OCI-M2 (cell line): ENCODE measurements around the gene BICRAL.
"Not testable (repeated sequence)": the region's sequence is repeated elsewhere in the genome, so short reads cannot be mapped to it uniquely, and the experiment has no call there.

Experiments used
- DNase-seq: peaks from one replicate; lab custom pipeline; 2025; ENCODE audit not compliant: unreplicated experiment; lab: John Stamatoyannopoulos, UW

Gene BICRAL

DNA sequence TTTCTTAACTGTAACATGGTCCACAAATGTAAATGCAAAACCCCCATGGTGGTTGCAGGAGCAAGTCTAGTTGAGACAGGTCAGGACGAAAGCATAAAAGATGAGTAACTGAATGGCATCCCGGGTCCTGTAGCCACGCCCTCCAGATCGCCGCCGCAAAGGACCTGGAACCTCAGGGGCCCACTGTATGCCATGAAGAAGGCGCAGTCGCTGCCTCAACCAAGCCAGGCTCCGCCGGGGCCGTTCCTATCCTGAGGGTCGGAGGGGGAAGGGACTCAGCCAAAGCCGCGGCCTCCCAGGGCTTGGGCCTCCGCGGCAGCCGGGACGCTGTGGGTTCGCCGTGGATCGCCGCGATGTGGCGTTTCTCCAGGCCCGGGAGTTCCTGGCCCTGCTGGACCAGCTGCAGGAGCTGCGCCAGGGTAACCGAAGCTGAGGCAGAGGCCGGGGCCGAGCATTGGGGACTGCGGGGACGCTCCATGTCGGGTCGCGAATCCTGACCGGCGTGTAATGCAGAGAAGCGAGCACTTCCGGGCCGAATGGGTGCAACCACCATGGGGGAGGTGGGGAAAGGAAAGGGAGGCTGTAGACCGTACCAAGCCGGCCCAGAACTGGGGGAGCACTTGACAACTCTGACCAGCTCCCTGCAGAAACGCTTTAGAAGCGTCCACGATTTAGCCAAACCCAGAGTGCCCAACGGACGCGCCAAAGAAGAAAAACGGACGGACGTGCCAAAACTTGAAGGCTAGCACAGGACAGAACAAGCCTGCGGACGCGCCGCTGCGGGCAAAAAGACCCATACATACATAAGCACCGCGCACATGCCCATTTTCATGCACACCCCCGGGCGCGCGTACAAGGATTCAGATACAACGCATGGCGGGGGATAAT is 108.7 kb downstream of the BICRAL start:
- DNase-seq = no peak

DNA sequence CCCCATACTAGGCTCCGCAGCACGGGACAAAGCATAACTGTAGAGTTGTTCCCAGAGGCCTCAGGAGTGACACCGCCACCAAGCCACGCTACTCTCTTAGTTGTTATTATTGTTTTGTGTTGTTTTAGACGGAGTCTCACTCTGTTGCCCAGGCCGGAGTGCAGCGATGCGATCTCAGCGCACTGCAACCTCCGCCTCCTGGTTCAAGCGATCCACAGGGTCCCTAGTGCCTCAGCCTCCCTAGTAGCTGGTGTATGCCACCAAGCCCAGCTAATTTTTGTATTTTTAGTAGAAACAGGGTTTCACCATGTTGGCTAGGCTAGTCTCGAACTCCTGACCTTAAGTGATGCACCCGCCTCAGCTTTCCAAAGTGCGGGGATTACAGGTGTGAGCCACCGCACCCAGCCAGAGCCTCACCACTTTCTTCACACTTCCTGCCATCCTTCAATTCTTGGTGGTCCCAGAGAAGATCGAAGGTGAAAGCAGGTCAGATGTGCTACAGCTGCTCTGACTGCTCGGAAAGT is 109.4 kb downstream of the BICRAL start:
- DNase-seq = no peak

DNA sequence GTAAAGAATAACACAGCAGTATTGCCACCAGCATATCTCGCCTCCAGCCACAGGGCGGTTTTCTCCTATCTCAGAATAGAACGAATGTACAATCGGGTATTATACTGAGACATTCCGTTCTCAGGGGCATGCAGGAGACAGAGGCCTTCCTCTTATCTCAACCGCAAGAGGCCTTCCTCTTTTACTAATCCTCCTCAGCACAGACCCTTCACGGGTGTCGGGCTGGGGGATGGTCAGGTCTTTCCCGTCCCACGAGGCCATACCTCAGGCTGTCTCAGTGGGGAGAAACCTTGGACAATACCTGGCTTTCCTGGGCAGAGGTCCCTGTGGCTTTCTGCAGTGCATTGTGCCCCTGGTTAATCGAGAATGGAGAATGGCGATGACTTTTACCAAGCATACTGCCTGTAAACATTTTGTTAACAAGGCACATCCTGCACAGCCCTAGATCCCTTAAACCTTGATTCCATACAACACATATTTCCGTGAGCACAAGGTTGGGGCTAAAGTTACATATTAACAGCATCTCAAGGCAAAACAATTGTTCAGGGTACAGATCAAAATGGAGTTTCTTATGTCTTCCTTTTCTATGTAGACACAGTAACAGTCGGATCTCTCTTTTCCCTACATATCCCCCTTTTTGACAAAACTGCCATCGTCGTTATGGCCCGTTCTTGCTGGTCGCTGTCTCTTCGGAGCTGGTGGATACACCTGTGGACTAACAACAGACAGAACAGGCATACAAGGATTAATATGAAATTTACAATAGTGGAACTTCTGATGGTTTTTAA is 112.4 kb downstream of the BICRAL start:
- DNase-seq = peak; percentile 67

DNA sequence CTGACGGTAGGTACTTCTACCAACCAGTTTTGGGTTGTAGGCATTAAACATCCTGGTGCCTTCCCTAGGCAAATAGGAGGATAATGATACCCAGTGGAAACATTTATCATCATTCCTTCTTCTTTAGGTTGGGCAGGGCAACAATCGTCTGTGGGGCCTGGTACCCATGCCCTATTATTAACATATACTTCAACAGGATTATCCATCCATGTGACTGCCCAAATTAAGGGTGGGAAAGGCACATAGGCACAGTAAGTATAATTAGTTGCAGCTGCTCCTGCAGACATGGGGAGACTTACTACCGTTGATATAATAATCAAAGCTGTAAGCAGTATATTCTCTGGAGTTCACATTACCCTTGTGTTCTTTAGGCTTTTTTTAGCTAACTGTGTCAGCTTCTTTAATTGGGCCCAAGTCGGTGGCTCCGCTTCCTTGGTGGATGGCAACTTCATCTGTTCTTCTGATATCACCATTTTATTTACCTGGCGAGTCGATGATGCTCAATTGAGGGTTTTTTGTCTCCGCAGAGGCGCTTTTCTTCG is 114.4 kb downstream of the BICRAL start:
- no peak for DNase-seq

DNA sequence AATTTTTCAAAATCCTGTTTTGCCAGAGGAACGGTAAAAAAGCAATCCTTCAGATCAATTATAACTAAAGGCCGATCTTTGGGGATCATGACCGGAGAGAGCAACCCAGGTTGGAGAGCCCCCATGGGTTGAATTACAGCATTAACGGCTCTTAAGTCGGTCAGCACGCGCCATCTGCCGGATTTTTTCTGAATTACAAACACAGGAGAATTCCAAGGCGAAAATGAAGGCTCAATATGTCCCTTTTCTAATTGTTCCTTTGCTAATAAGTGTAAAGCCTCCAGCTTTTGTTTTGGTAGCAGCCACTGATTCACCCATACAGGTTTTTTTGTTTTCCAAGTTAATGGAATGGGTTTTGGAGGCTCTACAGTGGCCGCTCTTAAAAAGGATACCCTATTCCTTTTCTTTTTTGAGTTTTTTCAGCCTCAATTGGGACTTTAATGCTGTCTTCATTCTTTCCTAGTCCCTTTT is 117.1 kb downstream of the BICRAL start:
- peak; percentile 82 for DNase-seq

DNA sequence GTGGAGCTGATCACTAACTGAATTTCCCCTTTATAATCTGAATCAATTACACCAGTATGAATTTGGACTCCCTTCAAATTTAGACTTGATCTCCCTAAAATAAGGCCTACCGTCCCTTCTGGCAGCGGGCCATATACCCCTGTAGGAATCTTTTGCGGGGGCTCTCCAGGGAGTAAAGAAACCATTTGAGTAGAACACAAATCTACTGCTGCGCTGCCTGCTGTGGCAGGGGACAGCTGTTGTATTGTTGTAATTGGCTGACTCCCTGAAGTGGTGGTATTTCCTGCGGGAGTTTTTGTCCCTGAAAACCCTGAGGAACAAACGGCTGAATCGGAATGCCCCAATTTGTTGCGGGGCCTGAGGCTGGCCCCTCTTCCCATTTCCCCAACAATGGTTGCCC is 118.0 kb downstream of the BICRAL start:
- no peak for DNase-seq

DNA sequence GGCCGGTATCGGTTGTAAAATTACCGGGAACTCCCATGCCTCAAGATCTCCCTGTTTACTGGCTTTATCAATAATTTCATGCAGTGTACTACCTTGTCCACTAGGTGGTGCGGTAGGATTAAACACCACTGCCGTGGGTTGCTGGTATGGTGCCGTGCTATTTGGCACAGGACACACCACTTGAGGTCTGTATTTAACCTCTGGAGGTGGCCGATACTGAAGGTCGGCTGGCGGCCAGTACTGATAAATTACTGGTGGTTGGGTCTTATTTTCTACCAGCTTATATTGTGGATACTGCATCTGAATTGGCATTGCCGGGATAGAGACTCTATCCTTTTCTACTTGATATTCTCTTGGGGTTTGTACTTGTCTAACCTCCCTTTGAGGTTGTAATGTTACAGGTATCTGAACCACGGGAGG is 119.7 kb downstream of the BICRAL start:
- DNase-seq = peak; percentile 74

DNA sequence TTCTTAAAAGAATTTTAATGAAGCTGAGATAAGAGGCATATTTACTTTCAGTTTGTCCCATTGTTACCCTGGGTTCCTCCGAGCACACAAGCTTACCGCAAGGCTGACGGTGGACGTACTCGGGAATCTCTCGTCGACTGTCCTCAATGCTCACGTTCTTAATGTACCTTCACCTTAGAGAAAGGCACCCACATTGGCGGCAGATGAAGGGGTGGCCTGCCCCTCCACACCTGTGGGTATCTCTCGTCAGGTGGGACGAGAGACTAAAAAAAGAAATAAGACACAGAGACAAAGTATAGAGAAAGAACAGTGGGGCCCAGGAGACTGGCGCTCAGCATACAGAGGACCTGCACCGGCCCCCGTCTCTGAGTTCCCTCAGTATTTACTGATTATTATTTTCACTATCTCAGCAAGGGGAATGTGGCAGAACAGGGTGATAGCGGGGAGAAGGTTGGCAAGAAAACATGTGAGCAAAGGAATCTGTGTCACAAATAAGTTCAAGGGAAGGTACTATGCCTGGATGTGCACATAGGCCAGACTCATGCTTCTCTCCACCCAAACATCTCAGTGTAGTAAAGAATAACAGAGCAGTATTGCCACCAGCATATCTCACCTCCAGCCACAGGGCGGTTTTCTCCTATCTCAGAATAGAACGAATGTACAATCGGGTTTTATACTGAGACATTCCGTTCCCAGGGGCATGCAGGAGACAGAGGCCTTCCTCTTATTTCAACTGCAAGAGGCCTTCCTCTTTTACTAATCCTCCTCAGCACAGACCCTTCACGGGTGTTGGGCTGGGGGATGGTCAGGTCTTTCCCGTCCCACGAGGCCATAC is 120.8 kb downstream of the BICRAL start:
- DNase-seq = not testable (repeated sequence)

DNA sequence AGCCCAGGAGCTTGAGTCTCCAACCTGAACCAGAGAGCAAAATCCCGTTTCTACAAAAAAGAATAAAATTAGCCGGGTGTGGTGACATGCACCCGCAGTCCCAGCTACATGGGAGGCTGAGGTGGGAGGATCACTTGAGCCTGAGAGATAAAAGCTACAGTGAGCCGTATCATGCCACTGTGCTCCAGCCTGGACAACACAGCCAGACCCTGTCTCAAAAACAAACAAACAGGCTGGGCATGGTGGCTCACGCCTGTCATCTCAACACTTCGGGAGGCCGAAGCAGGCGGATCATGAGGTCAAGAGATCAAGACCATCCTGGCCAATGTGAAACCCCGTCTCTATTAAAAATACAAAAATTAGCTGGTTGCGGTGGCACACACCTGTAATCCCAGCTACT is 122.6 kb downstream of the BICRAL start:
- no peak for DNase-seq

DNA sequence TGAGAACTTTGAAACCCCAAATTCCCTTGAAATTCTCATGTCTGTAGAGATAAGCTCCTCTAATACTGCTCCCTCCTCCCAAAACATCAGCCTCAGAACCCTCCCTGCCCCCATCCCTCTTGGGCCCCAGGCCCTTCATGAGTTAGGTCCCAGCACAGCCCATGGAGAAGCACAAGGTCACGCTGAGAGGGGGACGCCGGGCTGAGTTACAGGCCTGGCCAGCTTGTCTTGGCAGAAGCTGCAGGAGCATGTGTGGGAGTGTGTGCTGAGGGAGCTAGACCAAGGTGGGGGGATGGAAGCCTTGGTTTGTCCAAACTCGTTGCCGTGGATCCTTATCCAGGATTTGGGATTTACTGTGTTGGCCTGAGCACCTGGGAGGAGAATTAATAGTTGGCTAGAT is 125.5 kb downstream of the BICRAL start:
- no peak for DNase-seq

DNA sequence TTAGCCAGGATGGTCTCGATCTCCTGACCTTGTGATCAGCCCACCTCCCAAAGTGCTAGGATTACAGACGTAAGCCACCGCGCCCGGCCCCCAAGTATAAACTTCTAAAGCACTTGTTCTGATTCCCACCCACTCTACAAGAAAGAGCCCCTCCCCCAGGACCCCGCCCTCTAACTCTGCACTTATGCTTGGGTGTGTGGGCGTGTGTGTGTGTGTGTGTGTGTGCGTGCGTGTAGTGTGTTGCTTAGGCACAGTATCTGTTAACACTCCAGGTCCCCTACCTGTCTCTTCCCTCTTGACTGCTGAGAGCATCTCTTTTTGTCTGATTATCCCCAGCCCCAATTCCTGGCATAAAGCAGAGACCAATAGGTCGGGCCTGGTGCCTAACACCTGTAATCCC is 128.0 kb downstream of the BICRAL start:
- no peak for DNase-seq

DNA sequence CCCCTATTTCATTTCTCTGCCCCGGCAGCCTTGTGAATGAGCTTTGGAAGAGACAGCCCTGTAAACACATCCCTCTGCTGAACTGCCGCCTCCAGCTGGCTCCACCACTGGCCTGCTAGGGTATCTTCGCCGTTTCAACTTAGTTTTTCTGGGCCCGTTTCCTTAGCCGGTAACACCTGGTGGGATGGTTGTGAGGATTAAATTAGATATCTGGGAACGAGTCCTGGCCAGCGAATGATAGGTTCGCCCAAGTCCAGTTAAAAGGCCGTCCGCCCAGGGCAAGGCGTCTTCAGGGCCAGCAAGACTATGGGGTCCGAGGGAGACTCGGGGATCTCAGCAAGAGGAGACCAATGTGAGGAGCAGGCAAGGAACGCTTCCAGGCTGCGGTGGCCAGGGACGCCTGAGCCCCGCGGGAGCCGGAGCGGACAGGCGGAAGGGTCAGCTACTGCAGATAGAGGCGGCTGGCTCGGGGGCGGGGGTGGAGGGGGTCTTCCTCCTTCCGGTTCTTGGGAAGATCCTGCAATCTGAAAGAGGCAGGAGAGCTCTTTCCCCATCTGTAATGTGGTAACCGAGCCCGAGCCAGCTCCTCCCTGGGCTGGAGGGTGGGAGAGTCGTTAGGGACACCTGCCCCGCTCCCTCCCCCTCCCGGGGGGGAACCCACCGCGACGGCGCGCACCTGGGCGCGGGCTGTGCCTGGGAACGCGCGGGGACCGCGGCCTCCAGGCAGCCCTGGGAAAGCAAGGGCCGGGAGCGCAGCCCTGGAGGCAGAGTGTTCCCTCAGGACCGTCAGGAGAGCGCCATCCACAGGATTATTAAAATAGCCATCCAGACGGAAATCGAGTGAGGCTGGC is 129.5 kb downstream of the BICRAL start:
- DNase-seq = no peak

DNA sequence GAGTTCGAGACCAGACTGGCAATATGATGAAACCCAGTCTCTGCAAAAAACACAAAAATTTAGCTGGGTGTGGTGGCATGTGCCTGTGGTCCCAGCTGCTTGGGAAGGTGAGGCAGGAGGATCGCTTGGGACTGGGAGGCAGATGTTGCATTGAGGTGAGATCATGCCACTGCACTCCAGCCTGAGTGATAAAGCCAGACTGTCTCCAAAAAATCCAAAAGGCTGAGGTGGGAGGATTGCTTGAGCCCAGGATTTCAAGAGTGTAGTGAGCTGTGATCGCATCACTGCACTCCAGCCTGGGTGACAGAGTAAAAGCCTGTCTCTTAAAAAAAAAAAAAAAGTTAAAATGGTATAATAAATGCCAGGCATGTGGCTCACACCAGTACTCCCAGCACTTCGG is 132.7 kb downstream of the BICRAL start:
- no peak for DNase-seq

DNA sequence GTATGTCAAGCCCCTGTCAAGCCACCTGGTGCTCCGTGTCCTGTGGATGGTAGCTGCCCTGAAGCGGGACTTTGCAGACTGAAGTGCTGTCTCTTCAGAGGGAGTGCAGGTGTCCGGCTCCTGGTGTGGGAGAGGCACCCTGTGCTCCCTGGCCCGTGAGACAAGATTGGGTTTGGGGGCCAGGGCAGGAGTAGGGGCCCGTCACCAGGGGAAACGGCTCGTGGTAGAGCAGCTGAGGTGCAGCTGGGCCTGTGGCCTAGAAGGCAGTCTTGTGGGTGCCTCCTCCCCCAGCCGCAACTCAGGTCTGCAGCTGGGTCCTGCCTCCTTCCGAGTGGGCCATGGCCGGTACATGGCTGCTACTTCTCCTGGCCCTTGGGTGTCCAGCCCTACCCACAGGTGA is 133.9 kb downstream of the BICRAL start, which contains the start of gene PTCRA:
TSS of gene PTCRA (plus strand) at position 322 of the 400 bp plus-strand sequence. CDS start at position 339, 17 bp downstream.
- no peak for DNase-seq

DNA sequence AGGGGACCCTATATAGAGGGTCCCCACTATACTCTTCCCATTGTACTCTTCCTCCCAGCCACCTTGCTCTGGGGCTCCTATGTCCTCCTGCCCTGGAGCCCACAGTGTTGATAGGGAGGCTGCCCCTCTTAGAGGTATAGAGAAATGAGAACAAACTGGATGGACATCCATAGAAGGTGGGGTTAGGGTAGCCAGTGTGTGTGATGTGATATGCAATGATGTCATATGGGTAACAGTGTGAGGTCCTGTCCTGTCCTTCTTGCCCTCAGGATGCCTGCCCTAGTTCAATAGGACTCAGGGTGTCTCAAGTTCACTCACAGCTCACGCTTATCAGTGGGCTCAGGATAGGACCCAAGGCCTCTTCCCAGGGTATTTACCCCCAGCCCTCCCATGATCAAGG is 134.4 kb downstream of the BICRAL start:
- DNase-seq = no peak
